Head of caudate nucleus (tissue), 42 donors: ENCODE results near the gene KLHL2.
A peak's percentile ranks its signal among the peaks of the same experiment; 100 is the strongest.
"Not testable (repeated sequence)": the region's sequence is repeated elsewhere in the genome, so short reads cannot be mapped to it uniquely, and the experiment has no call there.

Experiments
- DNase-seq, 42 donors: peaks; one replicate each; pipeline versions ENCODE4 v3.0.0 to v3.0.0-alpha.2; 2020 to 2021; ENCODE audit warnings: mixed read lengths in 7 of 42
- intact Hi-C: fragments of 100-400 bp; cut with DNase I; formaldehyde crosslinking; loops from one replicate; pipeline ENCODE4 v1.15.0; 2022

KLHL2 gene

GRCh38 chr4:165269931-165270330, 62.6 kb downstream of the KLHL2 start:
- DNase-seq, intact Hi-C loops: not testable (repeated sequence)

GRCh38 chr4:165273443-165273842, 66.1 kb downstream of the KLHL2 start:
- DNase-seq, result not testable (repeated sequence)

GRCh38 chr4:165275357-165275756, 68.0 kb downstream of the KLHL2 start:
- intact Hi-C loops, result not testable (repeated sequence)

More at GRCh38 chr4:165273443-165273842, 66.1 kb downstream of the KLHL2 start:
- intact Hi-C loops, result not testable (repeated sequence)

GRCh38 chr4:165279531-165279930, 72.2 kb downstream of the KLHL2 start:
- intact Hi-C loops, DNase-seq: not testable (repeated sequence)

More at GRCh38 chr4:165275357-165275756, 68.0 kb downstream of the KLHL2 start:
- not testable (repeated sequence) for DNase-seq

GRCh38 chr4:165284697-165285096, 77.3 kb downstream of the KLHL2 start:
- DNase-seq, intact Hi-C loops: not testable (repeated sequence)

- intact Hi-C loops, DNase-seq: not testable (repeated sequence)
These were observed 79.4 kb downstream of the KLHL2 start for GRCh38 chr4:165286619-165287340.

- intact Hi-C loops, result no loop called here
- DNase-seq, result no peak
These were observed 80.9 kb downstream of the KLHL2 start for GRCh38 chr4:165288226-165288625.

- no peak for DNase-seq
- intact Hi-C loops, result no loop called here
These were observed 81.5 kb downstream of the KLHL2 start for GRCh38 chr4:165288639-165289422.

- DNase-seq, result no peak
- intact Hi-C loops, result no loop called here
These were observed 82.0 kb downstream of the KLHL2 start for GRCh38 chr4:165289423-165289785.

- no peak for DNase-seq
- intact Hi-C loops, result no loop called here
These were observed 85.7 kb downstream of the KLHL2 start for GRCh38 chr4:165293061-165293460.

GRCh38 chr4:165293927-165294649, 86.7 kb downstream of the KLHL2 start:
- intact Hi-C loops, result no loop called here
- DNase-seq, result no peak

GRCh38 chr4:165294907-165295306, 87.5 kb downstream of the KLHL2 start:
- intact Hi-C loops, result no loop called here

GRCh38 chr4:165297626-165298025, 90.3 kb downstream of the KLHL2 start:
- intact Hi-C loops, result no loop called here
- no peak for DNase-seq

More at GRCh38 chr4:165294907-165295306, 87.5 kb downstream of the KLHL2 start:
- DNase-seq, result peak in 1 of 42 donors; percentile 9

GRCh38 chr4:165299399-165300060, 92.2 kb downstream of the KLHL2 start:
- no peak for DNase-seq
- intact Hi-C loops, result no loop called here

GRCh38 chr4:165301833-165302232, 94.5 kb downstream of the KLHL2 start:
- intact Hi-C loops, result no loop called here
- DNase-seq, result peak in 2 of 42 donors; percentile 22 to 42

- intact Hi-C loops, result no loop called here
- DNase-seq, result no peak
These were observed 95.3 kb downstream of the KLHL2 start for GRCh38 chr4:165302658-165303057.

- intact Hi-C loops, result no loop called here
- no peak for DNase-seq
These were observed 100.8 kb downstream of the KLHL2 start for GRCh38 chr4:165308166-165308565.

GRCh38 chr4:165308606-165309005, 101.2 kb downstream of the KLHL2 start:
- intact Hi-C loops, result no loop called here
- DNase-seq, result no peak

- no peak for DNase-seq
- intact Hi-C loops, result no loop called here
These were observed 102.1 kb downstream of the KLHL2 start for GRCh38 chr4:165309456-165309855.
